HG03457 (cell line): ENCODE results near the gene HLA-E.
"Not testable (repeated sequence)": the region's sequence is repeated elsewhere in the genome, so short reads cannot be mapped to it uniquely, and the experiment has no call there.

Experiments used
- ATAC-seq: cut with Tn5 transposase; IDR thresholded peaks from one replicate; pipeline ENCODE4 v1.9.1; 2021; ENCODE audit warnings: moderate number of reproducible peaks; ENCODE audit not compliant: unreplicated experiment

Gene HLA-E

GRCh38 chr6:30489081-30490025 is at the start of gene HLA-E:
TSS of gene HLA-E (plus strand) at chr6:30489509. CDS start at chr6:30489532, 23 bp downstream.
- ATAC-seq = no peak

GRCh38 chr6:30441171-30441570 is 48.1 kb upstream of the HLA-E start:
- no peak for ATAC-seq

DNA sequence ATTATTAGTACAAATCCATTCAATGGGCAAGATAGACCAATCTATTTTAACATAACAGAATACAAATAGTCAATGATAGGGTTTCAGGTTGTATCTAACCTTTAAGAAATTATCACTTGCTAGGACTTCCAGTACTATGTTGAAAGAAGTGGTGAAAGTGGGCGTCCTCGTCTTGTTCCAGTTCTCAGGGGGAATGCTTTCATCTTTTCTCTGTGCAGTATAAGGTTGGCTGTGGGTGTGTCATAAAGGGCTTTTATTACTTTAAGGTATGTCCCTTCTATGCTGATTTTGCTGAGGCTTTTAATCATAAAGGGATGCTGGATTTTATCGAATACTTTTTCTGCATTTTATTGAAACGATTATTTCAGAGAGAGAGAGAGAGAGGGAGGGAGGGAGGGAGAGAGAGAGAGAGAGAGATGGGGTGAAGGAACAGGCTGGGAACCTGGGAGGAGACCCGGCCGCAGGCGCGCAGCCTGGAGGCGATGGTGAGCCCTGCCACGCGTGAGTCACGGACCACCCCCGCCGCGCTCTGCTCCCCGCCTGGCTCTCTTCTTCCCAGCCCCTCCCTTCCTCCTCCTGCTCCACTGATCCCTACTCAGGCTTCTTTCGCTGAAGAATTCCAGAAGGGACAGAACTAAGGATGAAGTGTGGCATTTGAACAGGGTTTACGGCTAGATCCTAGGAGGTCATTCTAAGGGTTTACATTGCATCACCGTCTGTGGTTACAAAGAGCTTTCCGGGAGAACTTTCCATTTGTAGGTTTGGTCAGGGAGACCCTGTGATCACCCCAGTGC is 45.5 kb upstream of the HLA-E start:
- ATAC-seq = no peak

GRCh38 chr6:30444451-30444742 is 44.9 kb upstream of the HLA-E start:
- ATAC-seq = no peak

DNA sequence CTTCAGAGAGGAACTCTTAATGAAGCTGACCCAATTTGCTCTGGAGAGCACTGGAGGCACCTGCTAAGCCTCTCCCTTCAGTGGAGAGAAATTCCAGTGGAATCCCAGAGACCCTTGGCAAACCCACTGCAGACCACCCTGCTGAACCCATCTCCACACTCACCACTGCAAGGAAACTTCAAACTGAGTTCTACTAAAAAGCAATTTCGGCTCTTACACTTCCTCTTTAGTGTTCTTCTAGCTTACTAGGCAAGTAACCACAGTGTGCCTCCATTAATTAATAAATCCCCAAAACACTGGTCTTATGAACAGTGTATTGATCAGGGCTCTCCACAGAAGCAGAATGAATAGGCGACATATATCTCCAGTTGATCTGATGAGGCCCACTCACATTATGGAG is 43.0 kb upstream of the HLA-E start:
- no peak for ATAC-seq

DNA sequence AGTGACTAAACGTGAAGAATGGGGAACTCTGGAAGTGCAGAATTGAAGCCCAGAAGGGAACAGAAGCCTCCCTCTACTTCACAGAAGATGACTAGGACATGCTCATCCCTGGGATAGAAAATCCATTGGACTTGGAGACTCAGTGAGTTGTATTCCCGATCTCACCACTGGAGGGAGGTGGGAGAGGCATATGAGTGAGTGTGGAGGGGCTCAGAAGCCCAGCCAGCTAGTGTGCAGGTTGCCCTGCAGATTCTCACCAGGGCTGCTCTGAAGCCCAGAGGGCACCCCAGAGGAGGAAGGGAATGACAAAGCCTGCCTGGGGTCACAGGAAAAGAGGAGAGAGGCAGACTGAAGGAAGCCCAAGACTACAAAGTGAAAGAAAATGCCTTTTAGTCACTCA is 42.1 kb upstream of the HLA-E start:
- no peak for ATAC-seq

DNA sequence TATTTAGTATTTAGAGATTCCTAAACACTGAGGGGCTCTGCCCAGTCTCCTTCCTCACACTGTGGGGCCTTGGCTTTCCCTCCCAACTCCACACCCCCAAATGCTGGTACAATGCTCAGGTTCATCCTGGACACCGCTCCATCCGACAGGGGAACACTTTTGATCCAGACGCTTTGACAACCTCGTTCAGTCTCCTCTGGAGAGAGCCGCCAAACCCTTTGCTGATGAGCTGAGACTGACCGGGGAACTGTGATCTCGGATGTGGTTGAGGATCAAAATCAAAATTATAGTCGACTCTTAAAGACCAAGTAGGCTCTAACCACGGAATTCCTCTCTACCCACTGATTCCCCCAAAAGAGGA is 38.8 kb upstream of the HLA-E start:
- ATAC-seq = no peak

GRCh38 chr6:30450909-30451841 is 38.1 kb upstream of the HLA-E start:
- ATAC-seq = no peak

- ATAC-seq = no peak
Measured at GRCh38 chr6:30452736-30453507, 36.4 kb upstream of the HLA-E start.

- ATAC-seq = no peak
Measured at GRCh38 chr6:30453508-30454116, 35.7 kb upstream of the HLA-E start.

GRCh38 chr6:30459145-30459544 is 30.2 kb upstream of the HLA-E start:
- ATAC-seq = no peak

GRCh38 chr6:30461055-30461454 is 28.3 kb upstream of the HLA-E start:
- ATAC-seq = no peak

GRCh38 chr6:30462482-30462881 is 26.8 kb upstream of the HLA-E start:
- no peak for ATAC-seq

GRCh38 chr6:30463242-30463641 is 26.1 kb upstream of the HLA-E start:
- no peak for ATAC-seq

DNA sequence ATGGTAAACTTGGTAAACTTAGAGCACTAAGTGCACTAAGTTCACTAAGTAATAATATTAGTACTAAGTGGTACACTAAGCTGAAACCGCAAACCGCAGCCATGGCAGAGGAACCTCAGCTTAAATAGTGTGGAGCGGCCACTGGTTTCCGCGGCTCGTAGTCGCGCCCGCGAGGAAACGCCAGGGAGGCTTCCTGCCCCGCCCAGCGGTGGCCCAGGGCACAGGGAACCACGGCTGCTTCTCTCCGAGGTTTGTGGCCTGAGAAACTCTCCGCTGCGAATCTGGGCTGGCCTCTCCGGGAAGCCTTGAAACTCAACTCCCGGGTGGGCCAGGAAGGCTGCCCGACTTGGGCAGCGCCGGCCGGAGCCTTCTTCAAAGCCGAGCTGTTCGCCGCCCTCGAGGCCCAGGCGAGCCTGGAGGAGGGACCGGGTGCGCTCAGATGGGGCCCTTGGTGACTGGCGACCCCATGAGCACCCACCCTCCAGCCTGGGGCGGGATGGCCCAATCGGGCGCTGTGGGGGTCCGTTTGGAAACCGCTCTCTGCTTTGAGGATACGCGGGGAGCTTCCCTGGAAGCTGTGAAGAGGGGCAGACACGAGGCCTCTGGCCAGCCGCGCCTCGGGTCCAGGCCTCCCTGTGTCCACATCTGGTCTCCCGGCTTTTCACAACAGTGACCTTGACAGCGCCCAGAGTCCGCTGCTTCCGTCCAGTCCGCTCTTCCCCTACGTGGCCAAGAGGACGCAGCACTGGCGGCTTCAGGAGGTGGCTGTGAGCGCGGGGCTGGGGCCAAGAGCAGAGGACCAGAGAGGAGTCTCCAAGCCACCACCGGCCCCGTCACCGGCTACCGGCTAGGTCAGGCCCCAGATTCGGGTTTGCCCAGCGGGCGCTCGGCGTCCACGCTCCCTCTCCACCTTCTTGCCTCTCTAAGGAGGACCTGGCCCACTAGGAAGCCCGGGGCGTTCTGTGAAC is 25.4 kb upstream of the HLA-E start:
- ATAC-seq = no peak

DNA sequence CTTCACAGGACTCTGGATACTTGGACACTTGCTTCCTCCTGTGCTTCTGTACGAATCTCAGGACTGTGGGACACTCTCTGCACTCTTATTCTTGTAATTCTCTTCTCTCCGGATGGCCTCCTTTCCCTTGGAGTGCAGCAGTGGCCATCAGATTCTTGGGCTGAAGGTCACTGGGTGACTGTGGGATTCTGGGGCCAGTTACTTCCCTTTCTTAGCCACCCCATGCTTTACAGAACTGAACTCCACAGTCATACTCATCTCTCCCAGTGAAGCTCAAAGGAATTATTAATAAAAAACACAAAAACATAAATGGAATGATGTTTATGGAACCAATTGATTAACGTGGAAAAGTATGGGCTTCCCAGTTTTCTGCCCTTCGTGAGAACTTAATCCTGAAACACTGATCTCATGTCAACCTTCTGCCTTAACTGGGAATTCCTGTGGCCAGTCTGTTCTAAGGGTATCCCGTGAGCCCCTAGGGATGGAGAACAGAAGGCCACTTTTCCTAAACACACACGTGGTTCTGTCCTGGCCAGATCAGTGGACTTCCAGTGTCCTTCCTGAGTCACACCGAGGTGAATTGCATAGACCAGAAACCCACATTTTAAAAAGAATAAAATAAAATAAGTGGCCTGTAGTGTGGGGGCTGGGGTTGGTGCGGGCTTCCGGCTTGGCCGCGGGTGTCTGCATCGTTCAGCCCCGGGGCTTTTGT is 23.6 kb upstream of the HLA-E start:
- no peak for ATAC-seq

- no peak for ATAC-seq
Measured at GRCh38 chr6:30470968-30471367, 18.3 kb upstream of the HLA-E start.

- not testable (repeated sequence) for ATAC-seq
Measured at GRCh38 chr6:30475116-30475515, 14.2 kb upstream of the HLA-E start.
